ENCODE measurements around the gene NDFIP2.

Gene NDFIP2

DNA sequence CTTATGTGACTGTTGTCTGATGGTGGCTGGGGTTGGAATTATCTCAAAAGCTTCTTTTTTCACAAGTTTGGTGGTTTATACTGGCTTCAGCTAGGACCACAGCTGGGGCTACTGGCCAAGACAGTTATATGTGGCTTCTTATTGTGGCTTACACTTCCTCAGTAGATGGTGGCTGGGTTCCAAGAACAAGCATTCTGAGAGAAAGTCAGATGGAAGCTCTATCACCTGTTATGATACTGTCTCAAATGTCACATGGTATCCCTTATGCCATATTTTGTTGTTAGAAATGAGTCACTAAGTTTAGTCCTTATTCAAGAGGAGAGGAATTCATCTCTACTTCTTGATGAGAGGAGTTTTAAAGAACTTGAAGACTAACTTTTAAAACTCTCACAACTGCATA, 41.6 kb downstream of the NDFIP2 start:
- no peak for TF ChIP-seq CTCF (IDR thresholded peaks at IDR 0.05; ENCODE audit: low read depth, low read length)
- no peak overlapping the region for H3K4me3 ChIP-seq (ENCODE audit: low read depth, low read length)

GRCh38 chr13:79525064-79525857, 44.3 kb downstream of the NDFIP2 start:
- no peak for TF ChIP-seq CTCF (IDR thresholded peaks at IDR 0.05; ENCODE audit: low read depth, low read length)
- H3K4me3 ChIP-seq (ENCODE audit: low read depth, low read length) = no peak overlapping the region

DNA sequence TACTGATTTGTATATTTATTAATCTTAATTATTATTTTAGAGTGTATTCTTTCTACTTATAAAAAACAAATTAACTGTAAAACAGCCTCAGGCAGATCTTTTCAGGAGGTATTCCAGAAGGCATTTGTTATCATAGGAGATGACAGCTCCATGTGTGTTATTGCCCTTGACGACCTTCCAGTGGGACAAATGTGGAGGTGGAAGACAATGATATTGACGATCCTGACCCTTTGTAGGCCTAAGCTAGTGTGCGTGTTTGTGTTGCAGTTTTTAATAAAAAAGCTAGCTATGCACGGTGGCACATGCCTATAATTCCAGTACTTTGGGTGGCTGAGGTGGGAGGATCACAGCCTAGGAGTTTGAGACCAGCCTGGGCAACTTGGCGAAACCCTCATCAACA, 46.7 kb downstream of the NDFIP2 start:
- no peak for TF ChIP-seq CTCF (IDR thresholded peaks at IDR 0.05; ENCODE audit: low read depth, low read length)
- H3K4me3 ChIP-seq (ENCODE audit: low read depth, low read length) = no peak overlapping the region

DNA sequence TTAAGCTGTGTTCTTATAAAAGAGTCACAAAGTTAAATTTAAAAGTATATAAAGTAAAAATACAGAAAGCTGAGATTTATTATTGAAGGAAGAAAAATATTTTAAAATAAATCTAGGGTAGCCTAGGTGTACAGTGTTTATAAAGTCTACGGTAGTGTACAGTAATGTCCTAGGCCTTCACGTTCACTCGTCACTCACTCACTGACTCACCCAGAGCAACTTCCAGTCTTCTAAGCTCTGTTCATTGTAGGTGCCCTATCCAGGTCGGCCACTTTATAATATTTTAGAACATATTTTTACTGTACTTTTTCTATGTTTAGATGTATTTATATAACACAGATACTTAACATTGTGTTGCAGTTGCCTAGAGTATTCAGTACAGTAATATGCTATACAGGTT, 47.4 kb downstream of the NDFIP2 start:
- H3K4me3 ChIP-seq (ENCODE audit: low read depth, low read length) = no peak overlapping the region
- no peak for TF ChIP-seq CTCF (IDR thresholded peaks at IDR 0.05; ENCODE audit: low read depth, low read length)

- TF ChIP-seq CTCF (IDR thresholded peaks at IDR 0.05; ENCODE audit: low read depth, low read length) = no peak
- H3K4me3 ChIP-seq (ENCODE audit: low read depth, low read length) = no peak overlapping the region
Observed at GRCh38 chr13:79528759-79529191, 47.8 kb downstream of the NDFIP2 start.

- H3K4me3 ChIP-seq (ENCODE audit: low read depth, low read length) = no peak overlapping the region
- no peak for TF ChIP-seq CTCF (IDR thresholded peaks at IDR 0.05; ENCODE audit: low read depth, low read length)
Observed at GRCh38 chr13:79529817-79530216, 48.9 kb downstream of the NDFIP2 start.

- TF ChIP-seq CTCF (IDR thresholded peaks at IDR 0.05; ENCODE audit: low read depth, low read length) = no peak
- no peak overlapping the region for H3K4me3 ChIP-seq (ENCODE audit: low read depth, low read length)
Observed at GRCh38 chr13:79530270-79530669, 49.3 kb downstream of the NDFIP2 start.
